GM12801 (cell line): ENCODE results near the gene JAKMIP3.

Experiments
- CTCF ChIP-seq: IDR thresholded peaks from one replicate; pipeline ENCODE4 v1.5.1; 2011; ENCODE audit warnings: control low read depth; ENCODE audit not compliant: insufficient read length; ENCODE audit errors: extremely low read depth

The JAKMIP3 gene

GRCh38 chr10:132097609-132098377 is 32.0 kb downstream of the JAKMIP3 start:
- TF ChIP-seq CTCF: no peak

GRCh38 chr10:132098539-132099388 is 33.0 kb downstream of the JAKMIP3 start:
- no peak for TF ChIP-seq CTCF

GRCh38 chr10:132099389-132100090 is 33.8 kb downstream of the JAKMIP3 start:
- no peak for TF ChIP-seq CTCF

GRCh38 chr10:132100091-132100481 is 34.3 kb downstream of the JAKMIP3 start:
- no peak for TF ChIP-seq CTCF

- TF ChIP-seq CTCF: no peak
Measured at GRCh38 chr10:132100556-132101349, 35.0 kb downstream of the JAKMIP3 start.

GRCh38 chr10:132101529-132101928 is 35.8 kb downstream of the JAKMIP3 start:
- no peak for TF ChIP-seq CTCF
